HG02970 (cell line): Measurements from ENCODE around the gene RXFP3.
"Not testable (repeated sequence)": the region's sequence is repeated elsewhere in the genome, so short reads cannot be mapped to it uniquely, and the experiment has no call there.

ENCODE experiments used
- ATAC-seq: cut with Tn5 transposase; IDR thresholded peaks from one replicate; pipeline ENCODE4 v1.9.1; 2021; ENCODE audit warnings: mild to moderate bottlenecking, moderate library complexity, moderate number of reproducible peaks; ENCODE audit not compliant: unreplicated experiment, low FRiP score

The RXFP3 gene

DNA sequence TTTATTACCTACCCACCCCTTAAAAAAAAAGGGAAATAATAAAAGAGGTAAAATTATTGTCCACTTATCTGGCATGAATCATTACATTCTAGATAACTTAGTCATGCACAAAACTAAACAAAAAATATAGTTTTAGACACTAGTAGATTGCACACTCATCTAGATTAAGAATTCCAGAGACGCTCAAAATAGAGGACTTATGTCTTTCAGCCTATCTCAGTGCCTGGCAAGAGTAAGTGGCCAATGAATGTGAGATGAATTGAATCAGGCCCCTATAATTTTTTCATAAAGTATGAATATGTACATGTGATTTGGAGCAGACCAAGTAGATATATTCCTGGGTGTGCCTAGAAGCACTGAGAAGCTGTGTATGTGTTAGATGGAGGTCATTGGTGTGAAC lies 2.0 kb upstream of the RXFP3 start:
- ATAC-seq: no peak

DNA sequence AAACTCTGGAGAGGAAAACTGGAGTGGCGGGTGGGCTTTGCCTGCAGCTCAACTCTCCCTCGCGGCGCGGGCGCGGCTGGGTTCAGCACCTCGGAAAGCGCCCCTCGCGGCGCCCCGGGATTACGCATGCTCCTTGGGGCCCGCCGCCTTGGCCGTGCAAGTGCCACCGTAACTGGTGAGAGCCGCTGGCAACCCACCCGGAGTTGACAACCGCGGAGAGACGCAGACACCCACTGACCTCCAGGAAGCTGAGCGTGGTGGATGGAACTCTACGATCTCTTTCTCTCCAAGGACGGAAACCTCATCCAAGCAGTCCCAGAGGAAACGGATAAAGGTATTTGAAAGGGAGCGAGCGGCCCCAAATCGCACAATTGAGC lies 194 bp upstream of the RXFP3 start:
- no peak for ATAC-seq

DNA sequence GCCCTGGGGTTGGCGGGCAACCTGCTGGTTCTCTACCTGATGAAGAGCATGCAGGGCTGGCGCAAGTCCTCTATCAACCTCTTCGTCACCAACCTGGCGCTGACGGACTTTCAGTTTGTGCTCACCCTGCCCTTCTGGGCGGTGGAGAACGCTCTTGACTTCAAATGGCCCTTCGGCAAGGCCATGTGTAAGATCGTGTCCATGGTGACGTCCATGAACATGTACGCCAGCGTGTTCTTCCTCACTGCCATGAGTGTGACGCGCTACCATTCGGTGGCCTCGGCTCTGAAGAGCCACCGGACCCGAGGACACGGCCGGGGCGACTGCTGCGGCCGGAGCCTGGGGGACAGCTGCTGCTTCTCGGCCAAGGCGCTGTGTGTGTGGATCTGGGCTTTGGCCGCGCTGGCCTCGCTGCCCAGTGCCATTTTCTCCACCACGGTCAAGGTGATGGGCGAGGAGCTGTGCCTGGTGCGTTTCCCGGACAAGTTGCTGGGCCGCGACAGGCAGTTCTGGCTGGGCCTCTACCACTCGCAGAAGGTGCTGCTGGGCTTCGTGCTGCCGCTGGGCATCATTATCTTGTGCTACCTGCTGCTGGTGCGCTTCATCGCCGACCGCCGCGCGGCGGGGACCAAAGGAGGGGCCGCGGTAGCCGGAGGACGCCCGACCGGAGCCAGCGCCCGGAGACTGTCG lies 976 bp downstream of the RXFP3 start:
- ATAC-seq: no peak

DNA sequence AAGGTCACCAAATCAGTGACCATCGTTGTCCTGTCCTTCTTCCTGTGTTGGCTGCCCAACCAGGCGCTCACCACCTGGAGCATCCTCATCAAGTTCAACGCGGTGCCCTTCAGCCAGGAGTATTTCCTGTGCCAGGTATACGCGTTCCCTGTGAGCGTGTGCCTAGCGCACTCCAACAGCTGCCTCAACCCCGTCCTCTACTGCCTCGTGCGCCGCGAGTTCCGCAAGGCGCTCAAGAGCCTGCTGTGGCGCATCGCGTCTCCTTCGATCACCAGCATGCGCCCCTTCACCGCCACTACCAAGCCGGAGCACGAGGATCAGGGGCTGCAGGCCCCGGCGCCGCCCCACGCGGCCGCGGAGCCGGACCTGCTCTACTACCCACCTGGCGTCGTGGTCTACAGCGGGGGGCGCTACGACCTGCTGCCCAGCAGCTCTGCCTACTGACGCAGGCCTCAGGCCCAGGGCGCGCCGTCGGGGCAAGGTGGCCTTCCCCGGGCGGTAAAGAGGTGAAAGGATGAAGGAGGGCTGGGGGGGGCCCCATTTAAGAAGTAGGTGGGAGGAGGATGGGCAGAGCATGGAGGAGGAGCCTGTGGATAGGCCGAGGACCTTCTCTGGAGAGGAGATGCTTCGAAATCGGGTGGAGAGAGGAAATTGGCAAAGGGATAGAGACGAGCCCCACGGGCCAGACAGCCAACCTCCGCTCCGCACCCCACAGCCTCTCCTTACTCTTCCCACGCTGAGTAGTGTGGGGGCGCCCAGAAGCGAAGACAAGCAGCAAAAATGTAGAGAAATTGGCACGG lies 1.7 kb downstream of the RXFP3 start:
- no peak for ATAC-seq

DNA sequence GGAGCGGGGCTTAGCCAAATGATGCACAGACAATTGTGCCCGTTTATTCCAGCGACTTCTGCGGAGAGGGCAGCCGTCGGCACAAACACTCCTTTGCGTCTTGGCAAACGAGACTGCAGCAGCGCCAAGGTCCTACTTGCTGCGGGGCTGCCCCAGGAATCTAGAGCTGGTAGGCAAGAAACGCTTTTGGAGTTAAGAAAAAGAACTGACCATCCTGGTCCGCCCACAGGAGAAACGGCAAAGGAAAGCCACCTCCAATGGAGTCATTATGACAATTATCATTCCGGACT lies 2.3 kb downstream of the RXFP3 start:
- no peak for ATAC-seq

DNA sequence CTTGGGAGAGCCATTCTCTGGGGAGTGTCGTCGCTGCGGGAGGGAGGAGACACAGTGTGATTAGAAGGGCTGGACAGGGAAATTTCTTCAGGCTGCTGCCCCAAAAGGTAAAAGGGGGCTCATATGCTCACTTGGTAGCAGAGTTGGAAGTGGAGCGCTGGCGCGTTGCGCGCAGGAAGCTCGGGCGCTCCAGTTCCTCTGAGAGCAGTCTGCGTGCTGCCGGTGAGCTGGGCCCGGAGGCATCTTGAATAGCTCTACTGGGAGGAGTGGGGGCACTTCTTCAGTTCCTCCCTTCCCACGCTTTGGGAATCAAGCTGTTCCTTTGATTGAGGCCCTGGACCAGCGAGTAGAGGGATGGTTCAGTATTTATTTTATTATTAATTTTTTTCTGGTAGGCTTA lies 2.7 kb downstream of the RXFP3 start:
- ATAC-seq: no peak

DNA sequence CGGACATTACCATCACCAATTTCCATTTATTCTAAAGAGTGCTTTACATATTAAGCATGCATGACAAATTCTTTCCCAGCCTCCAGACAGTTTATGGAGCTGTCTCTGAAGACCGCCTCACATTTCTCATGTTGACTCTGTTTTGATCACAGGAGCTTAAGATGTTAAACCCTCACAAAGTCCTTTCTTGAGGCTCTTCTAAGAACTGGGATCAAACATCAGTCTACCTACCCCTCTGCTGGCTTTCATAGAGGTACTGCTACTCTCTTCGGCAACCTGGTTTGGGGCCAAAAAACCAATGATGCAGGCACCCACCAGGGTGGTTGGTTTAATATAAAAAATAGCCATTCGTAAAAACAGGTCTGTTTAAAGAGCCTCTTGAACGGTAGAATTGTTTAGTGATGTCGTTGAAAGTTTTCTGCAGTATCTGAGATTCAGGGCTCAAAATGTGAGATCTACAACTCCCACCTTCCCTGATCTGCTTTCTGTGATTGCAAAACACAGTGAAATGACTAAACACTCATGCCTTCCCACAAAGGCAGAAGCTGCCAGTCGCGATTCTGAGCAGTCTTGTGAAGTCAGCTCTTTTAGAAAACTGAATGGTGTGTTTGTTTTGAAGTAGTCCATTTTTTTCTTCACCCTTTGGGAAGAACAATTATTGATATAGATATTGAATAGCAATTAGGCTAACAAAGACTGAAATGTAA lies 3.5 kb downstream of the RXFP3 start:
- ATAC-seq: no peak

DNA sequence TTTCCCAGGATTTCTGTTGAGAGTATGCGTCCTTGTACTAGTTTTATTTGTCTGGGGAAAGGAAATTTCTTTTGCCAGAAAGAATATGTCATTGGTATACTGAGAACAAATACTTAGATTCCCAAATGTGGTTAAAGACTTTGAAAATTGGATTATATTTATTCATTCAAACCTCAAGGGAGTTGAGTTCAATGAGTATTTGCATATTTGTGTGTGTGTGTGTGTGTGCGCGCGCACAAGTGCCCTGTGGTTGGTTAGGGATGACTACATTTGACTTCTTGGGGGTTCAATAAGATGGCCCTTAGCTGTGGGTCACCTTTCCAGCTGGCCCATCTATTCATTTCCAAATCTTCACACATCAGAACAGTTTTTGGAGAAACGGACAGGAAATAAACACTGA lies 4.9 kb downstream of the RXFP3 start:
- ATAC-seq: no peak

DNA sequence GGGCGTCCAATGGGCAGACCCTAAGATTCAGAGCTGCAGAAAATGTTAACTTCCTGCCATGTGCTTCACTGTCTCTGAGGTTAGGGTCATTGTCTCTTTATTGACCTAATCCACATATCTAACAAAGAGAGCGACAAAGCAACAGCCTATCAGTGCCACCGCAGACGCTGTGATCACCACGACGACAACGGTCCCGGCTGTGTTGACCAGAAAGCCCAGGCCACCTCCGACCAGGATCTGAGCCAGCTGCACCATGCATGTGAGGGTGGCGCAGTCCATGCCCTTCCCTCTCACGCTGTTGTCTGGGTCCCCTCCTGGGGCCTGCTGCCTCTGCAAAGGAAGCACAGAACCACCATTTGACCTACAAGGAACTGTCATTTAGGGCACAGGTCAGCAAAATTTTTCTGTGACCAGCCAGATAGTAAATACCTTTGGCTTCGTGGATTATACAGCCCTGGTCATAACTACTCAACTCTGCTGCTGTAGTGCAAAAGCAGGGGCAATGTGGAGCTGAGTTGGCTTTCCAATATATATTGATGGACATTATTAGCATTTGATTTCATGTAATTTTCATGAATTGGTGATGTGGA lies 8.5 kb downstream of the RXFP3 start:
- ATAC-seq: no peak

DNA sequence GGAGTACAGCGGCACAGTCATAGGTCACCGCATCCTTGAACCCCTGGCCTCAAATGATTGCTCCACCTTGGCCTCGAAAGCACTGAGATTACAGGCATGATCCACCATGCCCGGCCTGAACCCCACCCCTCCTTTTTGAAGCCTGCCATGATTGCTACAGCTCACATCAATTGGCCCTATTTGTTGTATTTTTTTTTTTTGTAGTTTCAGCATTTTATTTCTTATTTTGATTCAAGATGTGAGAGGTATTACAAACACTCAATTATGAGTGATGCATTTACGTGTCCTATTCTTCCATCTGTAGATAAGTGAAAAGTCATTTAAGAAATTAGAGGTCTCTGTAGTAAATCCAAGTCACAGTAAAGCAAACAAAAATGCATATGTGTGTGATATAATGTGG lies 16.0 kb downstream of the RXFP3 start:
- not testable (repeated sequence) for ATAC-seq

DNA sequence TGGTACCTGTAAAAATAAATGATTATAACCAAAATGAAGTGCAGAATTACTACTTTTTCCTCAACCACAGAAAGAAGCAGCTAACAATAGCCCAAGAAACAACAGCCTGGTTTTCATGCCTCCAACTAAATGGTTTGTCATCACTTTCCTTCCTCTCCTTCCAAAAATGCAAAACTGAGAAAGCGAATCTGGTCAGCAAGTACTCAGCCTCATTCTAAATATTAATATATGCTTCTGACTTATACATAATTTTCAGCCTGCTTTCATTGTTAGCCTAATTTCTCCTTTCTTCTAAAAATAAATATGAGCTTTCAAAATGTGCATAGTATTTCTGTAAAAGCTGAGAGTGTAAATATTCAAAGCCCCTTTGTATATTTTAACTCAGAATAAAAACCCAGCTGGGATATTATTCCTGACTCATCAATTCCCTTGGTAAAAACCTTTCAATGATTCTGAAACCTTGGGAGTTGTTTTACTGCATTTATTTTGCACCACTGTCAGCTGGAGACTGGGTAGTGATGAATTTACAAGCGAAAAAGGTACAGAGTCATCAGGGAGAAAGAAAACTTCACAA lies 21.5 kb downstream of the RXFP3 start:
- ATAC-seq: no peak

DNA sequence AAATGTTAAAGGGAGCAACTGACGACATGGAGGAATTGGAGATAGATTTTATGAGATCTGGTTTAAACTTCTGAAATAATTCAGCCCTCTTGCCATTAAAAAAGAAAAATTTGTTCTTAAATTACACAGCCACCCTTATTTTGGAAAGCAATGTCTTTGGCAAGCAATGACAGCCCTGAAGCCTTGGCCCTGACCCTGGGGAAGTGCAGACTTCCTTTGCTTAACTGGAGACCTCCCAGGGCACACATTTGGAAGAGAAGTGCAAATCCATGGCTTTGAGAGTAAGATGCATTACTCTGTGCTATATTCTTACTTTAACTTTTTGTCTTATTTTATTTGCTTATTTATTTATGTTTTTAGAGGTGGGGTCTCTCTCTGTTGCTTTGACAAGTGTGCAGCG lies 22.0 kb downstream of the RXFP3 start:
- ATAC-seq: no peak

DNA sequence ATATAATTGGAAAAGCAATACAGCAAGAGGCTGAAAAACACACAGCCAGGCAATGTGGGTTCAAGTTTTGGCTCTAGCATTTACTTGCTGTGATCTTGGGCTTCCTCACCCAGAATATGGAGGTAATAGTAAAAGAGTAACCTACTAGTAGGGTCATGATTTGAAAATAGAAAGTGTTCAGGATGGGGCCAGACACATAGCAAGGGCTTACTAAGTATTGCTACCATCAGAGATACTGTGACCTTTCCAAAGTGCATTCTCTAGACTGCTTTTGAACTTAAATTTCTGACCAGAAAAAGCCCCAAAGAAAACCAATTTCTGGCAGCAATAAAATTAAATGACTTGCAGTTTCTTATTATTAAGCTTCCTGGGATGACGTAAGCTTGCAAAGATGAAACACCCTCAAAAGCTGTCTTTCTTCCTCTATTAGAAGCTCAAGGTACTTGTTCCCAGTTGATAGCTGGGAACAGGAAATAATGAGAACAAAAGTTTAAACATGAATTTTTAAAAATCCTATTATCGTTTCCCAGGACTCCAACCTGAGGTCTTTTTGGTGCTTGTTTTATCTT lies 28.0 kb downstream of the RXFP3 start:
- no peak for ATAC-seq

DNA sequence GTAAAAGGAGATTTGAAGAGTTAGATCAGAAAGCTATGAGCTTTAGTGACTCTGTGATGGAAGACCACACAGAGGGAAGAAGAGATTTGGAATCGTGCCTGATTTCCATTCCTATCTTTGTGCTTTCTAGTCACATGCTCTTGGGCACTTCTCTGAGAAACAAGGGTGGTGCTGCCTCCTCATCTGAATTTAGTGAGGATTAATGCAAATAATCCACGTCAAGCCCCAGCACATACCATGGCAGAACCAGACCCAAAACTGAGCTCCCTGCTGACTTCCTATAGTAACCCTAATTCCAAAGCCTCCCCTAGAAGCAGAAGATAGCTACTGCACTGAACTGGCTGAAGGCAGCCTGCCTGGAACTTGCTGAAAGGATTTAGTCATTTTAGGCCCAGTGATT lies 30.6 kb downstream of the RXFP3 start:
- no peak for ATAC-seq

DNA sequence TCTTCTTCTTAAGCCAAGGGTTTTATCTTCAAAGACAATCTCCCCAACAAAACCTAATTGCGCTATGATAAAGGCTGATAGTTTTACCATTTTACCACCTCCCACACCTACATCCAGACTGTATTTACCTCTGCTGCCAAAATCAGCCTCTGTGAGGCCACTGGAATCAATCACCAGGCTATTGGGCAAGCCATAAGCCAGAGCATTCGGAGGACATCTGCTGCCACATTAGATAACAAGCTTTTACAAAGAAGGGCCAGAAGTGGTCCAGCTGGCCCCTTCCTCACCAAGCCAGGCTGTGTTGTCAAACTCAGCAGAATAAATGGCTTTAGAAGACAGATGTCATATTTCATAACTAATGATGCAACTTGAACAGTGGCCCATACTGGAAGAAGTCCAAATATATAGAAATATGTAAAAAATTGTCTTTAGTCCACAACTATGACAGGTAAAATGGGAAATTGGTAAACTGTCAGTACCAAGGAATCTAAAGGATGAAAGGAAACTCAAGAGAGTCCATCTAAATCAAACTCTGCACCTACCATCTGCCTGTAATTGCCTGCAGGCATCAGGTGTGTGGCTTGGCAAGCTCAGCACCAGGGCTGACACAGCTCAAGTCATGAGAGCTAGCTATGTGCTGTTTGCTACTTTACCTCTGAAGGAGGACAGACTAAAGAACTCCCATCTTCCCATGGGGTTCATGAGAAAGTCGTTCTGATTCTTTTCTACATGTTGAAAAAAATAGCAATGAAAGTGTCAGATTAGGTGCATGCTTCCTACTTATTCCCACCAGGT lies 32.2 kb downstream of the RXFP3 start:
- ATAC-seq: no peak

DNA sequence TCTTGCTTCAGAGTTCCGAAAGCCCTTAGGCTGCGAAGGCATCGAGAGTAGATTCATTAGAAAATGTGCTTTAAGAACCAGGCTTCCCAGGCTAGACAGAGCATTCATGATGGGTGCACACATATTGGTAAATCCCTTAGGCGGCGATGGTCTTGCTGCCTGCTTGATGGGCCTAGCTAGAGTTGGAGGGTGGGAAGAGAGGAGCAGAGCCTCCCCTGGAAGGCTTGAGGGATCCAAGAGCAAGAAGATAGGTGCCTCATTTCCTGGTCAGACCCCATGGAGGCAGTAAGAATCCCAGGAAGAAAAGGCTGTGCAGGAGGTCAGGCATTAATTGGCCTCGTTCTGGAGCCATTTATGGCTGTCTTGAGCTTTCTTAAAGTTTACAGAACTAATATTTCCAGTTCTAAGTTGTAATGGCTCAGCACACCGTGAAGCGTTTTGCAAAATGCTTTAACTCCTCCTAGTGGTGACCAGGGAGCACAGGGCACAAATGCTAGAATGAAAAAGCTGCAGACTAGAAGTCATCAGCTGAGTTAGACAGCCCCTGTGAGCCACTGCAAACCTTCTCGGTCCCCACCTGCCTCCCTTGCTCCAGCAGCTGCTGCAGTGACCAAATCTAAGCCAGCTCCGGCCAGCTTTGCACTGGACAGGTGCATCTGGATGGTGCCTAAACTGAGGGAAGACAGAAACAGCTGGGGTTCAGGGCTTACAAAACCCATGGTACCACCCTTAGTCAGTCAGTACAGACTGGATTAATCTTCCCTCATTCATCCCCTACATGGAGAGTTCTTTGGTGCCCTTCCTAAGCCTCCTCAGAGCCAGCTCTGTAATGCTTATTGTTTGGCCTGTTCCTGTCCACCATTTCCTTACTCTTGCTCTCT lies 33.6 kb downstream of the RXFP3 start:
- ATAC-seq: no peak

DNA sequence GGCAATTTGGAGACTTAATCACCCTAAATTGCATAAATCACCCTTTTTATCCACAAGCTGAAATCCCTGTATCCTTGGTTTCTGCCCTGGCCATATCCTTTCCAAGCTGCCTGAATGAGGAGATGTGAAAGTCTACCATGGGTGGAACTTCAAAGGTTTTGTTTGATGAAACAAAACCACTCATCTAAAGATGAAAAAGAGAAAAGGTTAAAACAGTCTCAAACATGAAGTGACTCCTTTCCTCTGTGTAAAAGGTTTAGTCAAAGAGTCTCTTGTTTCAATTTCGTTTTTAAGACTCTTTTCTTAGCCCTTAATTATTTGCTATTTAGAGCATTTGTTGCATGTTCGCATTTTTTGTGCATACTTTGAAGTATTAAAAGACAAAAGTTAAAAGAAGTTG lies 37.1 kb downstream of the RXFP3 start:
- no peak for ATAC-seq

DNA sequence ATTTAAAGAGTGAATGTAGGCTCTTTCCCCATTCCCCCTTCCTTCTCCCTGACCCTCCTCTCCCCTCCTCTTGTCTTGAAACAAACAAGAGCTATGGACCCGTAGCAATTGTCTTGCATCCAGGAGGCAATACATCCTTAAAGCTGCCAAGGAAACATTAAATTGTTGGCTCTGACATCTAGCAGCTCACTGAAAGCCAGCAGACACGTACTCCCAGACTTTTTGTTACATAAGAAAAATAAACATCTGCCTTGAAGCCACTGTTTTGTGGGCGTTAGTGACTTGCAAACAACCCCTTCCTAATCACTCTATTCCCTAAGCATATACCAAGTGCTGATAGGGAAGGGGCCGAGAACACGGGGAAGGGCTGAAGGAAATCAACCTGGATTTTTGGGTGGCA lies 39.7 kb downstream of the RXFP3 start:
- ATAC-seq: no peak

DNA sequence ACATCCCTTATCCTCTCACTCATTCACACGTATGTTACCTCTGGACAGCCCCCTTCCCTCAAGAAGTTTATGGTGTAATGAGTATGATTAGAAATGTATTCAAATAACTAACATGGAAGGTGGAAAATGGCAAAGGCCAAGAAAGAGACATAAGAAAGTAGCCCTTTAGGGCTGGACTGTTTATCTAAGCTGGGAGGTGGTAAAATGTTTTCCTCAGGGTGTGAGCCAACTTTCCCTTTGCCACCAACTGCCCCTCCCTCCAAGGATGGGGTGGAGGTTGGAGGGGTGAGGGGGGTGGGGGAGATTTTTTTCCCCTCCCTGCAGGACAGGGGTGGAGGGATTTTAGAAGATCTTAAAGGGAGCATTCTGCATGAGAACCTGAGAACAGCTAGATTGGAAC lies 40.1 kb downstream of the RXFP3 start:
- ATAC-seq: no peak
